OCI-LY1 (cell line): Measurements from ENCODE around the gene GET3.

Source experiments
- H2AFZ ChIP-seq: fragments of 200-600 bp; sonication (generic), shearing (Covaris generic); 2 replicates; pipeline ENCODE4 v1.6.0; 2014; ENCODE audit warnings: antibody characterized with exemption, mild to moderate bottlenecking, low read length
- H3F3A ChIP-seq: fragments of 200-600 bp; sonication (generic), shearing (Covaris generic); 2 replicates; pipeline ENCODE4 v1.6.0; 2014; ENCODE audit warnings: mild to moderate bottlenecking, antibody characterized with exemption, low read length, moderate library complexity; ENCODE audit not compliant: insufficient read depth
- H3K27ac ChIP-seq: fragments of 200-600 bp; sonication (generic); 2 replicates; pipeline ENCODE4 v1.5.1; 2014; ENCODE audit warnings: low read length, mixed run types, mild to moderate bottlenecking, low read depth; ENCODE audit not compliant: poor library complexity, severe bottlenecking
- H3K27me3 ChIP-seq: fragments of 200-600 bp; sonication (generic); 2 replicates; pipeline ENCODE4 v1.6.0; 2014; ENCODE audit warnings: antibody characterized with exemption, mild to moderate bottlenecking, low read length, moderate library complexity; ENCODE audit not compliant: insufficient read depth
- H3K36me3 ChIP-seq: fragments of 200-600 bp; sonication (generic); 2 replicates; pipeline ENCODE4 v1.6.1; 2014; ENCODE audit warnings: mild to moderate bottlenecking, antibody characterized with exemption, low read length, moderate library complexity, mixed read lengths; ENCODE audit not compliant: insufficient read depth
- H3K4me1 ChIP-seq: fragments of 200-600 bp; sonication (generic); 2 replicates; pipeline ENCODE4 v1.5.1; 2014; ENCODE audit warnings: mild to moderate bottlenecking, low read length, moderate library complexity; ENCODE audit not compliant: insufficient read depth, severe bottlenecking
- H3K4me2 ChIP-seq: fragments of 200-600 bp; sonication (generic), shearing (Covaris generic); 2 replicates; pipeline ENCODE4 v1.6.1; 2014; ENCODE audit warnings: low read length
- H3K4me3 ChIP-seq: fragments of 200-600 bp; sonication (generic); 2 replicates; pipeline ENCODE4 v1.5.1; 2014; ENCODE audit warnings: low read length, low read depth, mild to moderate bottlenecking, mixed read lengths; ENCODE audit not compliant: poor library complexity, severe bottlenecking
- H3K79me2 ChIP-seq: fragments of 200-600 bp; shearing (Covaris generic); 2 replicates; pipeline ENCODE4 v1.6.1; 2016; ENCODE audit warnings: mixed run types, low read length, mixed read lengths; ENCODE audit not compliant: insufficient read depth
- H3K9ac ChIP-seq: fragments of 200-600 bp; sonication (generic), shearing (Covaris generic); 2 replicates; pipeline ENCODE4 v1.6.1; 2014; ENCODE audit warnings: mild to moderate bottlenecking, low read length, mixed read lengths
- H3K9me2 ChIP-seq: fragments of 200-600 bp; sonication (generic), shearing (Covaris generic); 2 replicates; pipeline ENCODE4 v1.6.1; 2014; ENCODE audit warnings: low read depth, mild to moderate bottlenecking, low read length, mixed read lengths
- H3K9me3 ChIP-seq: fragments of 200-600 bp; shearing (Covaris generic); 2 replicates; pipeline ENCODE4 v1.6.1; 2014; ENCODE audit warnings: low read length, mixed read lengths
- H4K20me1 ChIP-seq: fragments of 200-600 bp; sonication (generic), shearing (Covaris generic); 2 replicates; pipeline ENCODE4 v1.6.0; 2016; ENCODE audit warnings: mild to moderate bottlenecking, low read length; ENCODE audit not compliant: insufficient read depth
- EZH2 ChIP-seq: fragments of 200-600 bp; sonication (generic), shearing (Covaris generic); IDR thresholded peaks from 2 replicates; pipeline ENCODE4 v1.8.0; 2017; ENCODE audit warnings: borderline replicate concordance, mixed run types, mild to moderate bottlenecking, antibody characterized with exemption, low read length, moderate library complexity, mixed read lengths
- TF ChIP-seq, protein P1 (sequence below): fragments of 200-600 bp; sonication (generic), shearing (Covaris generic); IDR thresholded peaks from 2 replicates; pipeline ENCODE4 v1.5.1; 2017; ENCODE audit warnings: mild to moderate bottlenecking, antibody characterized with exemption, low read length, moderate library complexity, mixed read lengths

Gene GET3

DNA sequence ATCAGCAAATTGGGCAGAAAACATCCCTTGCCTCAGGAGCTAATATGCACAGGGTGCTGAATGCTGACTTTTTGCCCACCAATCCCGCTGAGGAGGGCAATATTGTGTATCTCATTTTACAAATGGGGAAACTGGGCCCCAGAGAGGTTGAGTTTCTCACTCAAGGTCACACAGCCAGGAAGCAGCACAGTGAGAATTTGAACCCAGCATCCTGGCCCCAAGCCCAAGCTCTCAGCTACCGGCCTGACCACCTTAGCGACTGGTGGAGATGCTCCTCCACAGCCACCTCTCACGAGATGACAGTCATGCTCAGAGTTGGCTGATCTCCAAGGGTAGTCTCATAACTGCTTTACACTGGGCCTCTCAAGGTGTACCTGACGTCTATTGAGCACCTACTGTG is 44.3 kb upstream of the GET3 start:
- H3K9me3 ChIP-seq: no peaks in the 10 kb centered on the region
- no peak overlapping the region for H3K27ac ChIP-seq
- H2AFZ ChIP-seq: no peak overlapping the region
- H3K4me1 ChIP-seq: peaks cover 20% of the 10 kb centered on the region
- H3K4me3 ChIP-seq: no peak overlapping the region
- H3K79me2 ChIP-seq: no peaks in the 10 kb centered on the region
- no peaks in the 10 kb centered on the region for H3K27me3 ChIP-seq
- TF ChIP-seq EZH2: no peak
- TF ChIP-seq, protein P1, sequence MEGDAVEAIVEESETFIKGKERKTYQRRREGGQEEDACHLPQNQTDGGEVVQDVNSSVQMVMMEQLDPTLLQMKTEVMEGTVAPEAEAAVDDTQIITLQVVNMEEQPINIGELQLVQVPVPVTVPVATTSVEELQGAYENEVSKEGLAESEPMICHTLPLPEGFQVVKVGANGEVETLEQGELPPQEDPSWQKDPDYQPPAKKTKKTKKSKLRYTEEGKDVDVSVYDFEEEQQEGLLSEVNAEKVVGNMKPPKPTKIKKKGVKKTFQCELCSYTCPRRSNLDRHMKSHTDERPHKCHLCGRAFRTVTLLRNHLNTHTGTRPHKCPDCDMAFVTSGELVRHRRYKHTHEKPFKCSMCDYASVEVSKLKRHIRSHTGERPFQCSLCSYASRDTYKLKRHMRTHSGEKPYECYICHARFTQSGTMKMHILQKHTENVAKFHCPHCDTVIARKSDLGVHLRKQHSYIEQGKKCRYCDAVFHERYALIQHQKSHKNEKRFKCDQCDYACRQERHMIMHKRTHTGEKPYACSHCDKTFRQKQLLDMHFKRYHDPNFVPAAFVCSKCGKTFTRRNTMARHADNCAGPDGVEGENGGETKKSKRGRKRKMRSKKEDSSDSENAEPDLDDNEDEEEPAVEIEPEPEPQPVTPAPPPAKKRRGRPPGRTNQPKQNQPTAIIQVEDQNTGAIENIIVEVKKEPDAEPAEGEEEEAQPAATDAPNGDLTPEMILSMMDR: no peak
- no peaks in the 10 kb centered on the region for H4K20me1 ChIP-seq
- H3K36me3 ChIP-seq: peaks cover 3% of the 10 kb centered on the region; the same call in 1 of the 2 replicates
- H3K9me2 ChIP-seq: no peaks in the 10 kb centered on the region
- peaks cover 7% of the 10 kb centered on the region; the same call in 1 of the 2 replicates for H3F3A ChIP-seq
- H3K4me2 ChIP-seq: no peak overlapping the region
- no peak overlapping the region for H3K9ac ChIP-seq

- H3K4me2 ChIP-seq: no peak overlapping the region
- H3K9me2 ChIP-seq: no peaks in the 10 kb centered on the region
- peaks cover 15% of the 10 kb centered on the region; the same call in 1 of the 2 replicates for H3K36me3 ChIP-seq
- H3K9ac ChIP-seq: no peak overlapping the region
- H3K4me1 ChIP-seq: peaks cover 20% of the 10 kb centered on the region
- H2AFZ ChIP-seq: no peak overlapping the region
- H3K4me3 ChIP-seq: no peak overlapping the region
- no peaks in the 10 kb centered on the region for H4K20me1 ChIP-seq
- TF ChIP-seq EZH2: no peak
- TF ChIP-seq, protein P1: no peak
- H3K79me2 ChIP-seq: no peaks in the 10 kb centered on the region
- H3K27ac ChIP-seq: no peak overlapping the region
- H3K27me3 ChIP-seq: no peaks in the 10 kb centered on the region
- H3F3A ChIP-seq: peaks cover 7% of the 10 kb centered on the region; the same call in 1 of the 2 replicates
- H3K9me3 ChIP-seq: no peaks in the 10 kb centered on the region
Measured at GRCh38 chr19:12694641-12695040, 42.7 kb upstream of the GET3 start.

DNA sequence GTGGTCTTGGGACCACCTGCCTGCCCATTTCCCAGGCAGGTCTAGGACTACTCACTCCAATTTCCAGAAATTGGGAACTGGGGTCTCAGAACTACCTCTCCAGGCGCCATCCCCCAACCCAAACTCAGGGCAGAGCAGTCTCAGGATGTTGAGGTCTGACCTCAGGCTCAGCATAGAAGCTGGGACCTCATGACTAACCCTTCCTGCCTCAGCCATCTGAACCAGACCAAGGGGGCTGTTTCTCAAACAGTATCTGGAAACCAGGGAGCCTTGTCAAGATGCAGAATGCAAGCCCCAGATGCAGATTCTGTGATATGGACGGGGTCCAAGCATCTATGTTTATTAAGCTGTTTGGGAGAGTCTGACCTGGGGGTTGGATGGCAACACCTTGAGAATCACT is 42.2 kb upstream of the GET3 start:
- Histone ChIP-seq H3K27me3 (no peaks in the 10 kb centered on the region), H3K36me3 (peaks cover 19% of the 10 kb centered on the region; the same call in 1 of the 2 replicates), H3K4me1 (peaks cover 20% of the 10 kb centered on the region), H3F3A (peaks cover 7% of the 10 kb centered on the region; the same call in 1 of the 2 replicates), H3K9me2 (no peaks in the 10 kb centered on the region), H3K79me2 (no peaks in the 10 kb centered on the region), H4K20me1 (no peaks in the 10 kb centered on the region), H3K9me3 (no peaks in the 10 kb centered on the region), H3K27ac (no peak overlapping the region), H3K4me3 (peak overlapping the region; percentile 80), H3K4me2 (peak overlapping the region; percentile 89; the same call in 1 of the 2 replicates), H2AFZ (no peak overlapping the region), H3K9ac (peak overlapping the region; percentile 72; the same call in 1 of the 2 replicates)
- no peak for TF ChIP-seq EZH2
- TF ChIP-seq, protein P1: no peak
